ENCODE measurements around the gene TXNDC5.

Gene TXNDC5

DNA sequence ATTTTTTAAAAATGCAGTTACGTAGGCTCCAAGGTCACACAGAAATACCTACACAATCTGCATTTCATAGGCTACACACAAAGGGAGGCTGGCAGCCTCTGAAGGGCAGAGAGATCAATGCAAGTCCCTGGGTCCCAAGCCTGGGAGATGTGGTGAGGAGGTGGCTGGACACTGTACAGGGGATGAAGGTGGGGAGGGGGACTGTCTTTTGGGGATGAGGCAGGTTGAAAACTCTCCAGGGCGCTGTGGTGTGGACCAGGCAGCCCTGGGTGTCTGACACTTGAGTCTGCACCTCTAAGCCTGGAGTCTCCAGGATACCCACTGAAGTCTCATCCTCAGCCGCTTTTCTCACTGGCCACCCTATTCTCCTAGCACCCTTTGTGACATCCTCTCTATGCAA lies 24.5 kb downstream of the TXNDC5 start:
- H3K4me1 ChIP-seq (ENCODE audit: insufficient read depth, low read length), result no peaks in the 10 kb centered on the region
- H3K27me3 ChIP-seq (ENCODE audit: insufficient read depth, low read length), result no peaks in the 10 kb centered on the region
- no peak overlapping the region for H3K4me3 ChIP-seq (ENCODE audit: low read length)
- H2AFZ ChIP-seq (ENCODE audit: low read depth, low read length), result no peak overlapping the region
- H3K9me3 ChIP-seq (ENCODE audit: low read length), result no peaks in the 10 kb centered on the region
- H3K36me3 ChIP-seq (ENCODE audit: insufficient read depth, low read length), result peaks cover 80% of the 10 kb centered on the region

DNA sequence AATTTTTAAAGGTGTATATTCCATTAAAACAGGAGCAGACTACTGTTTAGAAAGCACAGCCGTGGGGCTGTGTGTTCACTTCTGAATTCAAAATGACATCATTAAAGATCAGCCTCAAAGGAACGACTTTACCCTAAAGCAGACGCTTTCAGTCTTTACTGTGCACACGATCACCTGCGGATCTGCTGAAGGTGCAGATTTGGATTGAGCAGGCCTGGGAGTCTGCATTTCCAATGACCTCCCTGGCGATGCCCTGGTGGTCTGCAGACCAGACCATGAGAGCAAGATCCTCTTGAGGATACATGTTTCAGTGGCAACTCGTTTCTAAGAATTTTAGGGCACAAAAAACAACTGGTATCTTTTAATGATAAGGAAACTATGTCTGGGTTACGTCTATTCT lies 27.2 kb downstream of the TXNDC5 start:
- H2AFZ ChIP-seq (ENCODE audit: low read depth, low read length), result no peak overlapping the region
- no peaks in the 10 kb centered on the region for H3K4me1 ChIP-seq (ENCODE audit: insufficient read depth, low read length)
- H3K36me3 ChIP-seq (ENCODE audit: insufficient read depth, low read length), result peaks cover 67% of the 10 kb centered on the region
- no peaks in the 10 kb centered on the region for H3K27me3 ChIP-seq (ENCODE audit: insufficient read depth, low read length)
- no peak overlapping the region for H3K4me3 ChIP-seq (ENCODE audit: low read length)
- H3K9me3 ChIP-seq (ENCODE audit: low read length), result no peaks in the 10 kb centered on the region

DNA sequence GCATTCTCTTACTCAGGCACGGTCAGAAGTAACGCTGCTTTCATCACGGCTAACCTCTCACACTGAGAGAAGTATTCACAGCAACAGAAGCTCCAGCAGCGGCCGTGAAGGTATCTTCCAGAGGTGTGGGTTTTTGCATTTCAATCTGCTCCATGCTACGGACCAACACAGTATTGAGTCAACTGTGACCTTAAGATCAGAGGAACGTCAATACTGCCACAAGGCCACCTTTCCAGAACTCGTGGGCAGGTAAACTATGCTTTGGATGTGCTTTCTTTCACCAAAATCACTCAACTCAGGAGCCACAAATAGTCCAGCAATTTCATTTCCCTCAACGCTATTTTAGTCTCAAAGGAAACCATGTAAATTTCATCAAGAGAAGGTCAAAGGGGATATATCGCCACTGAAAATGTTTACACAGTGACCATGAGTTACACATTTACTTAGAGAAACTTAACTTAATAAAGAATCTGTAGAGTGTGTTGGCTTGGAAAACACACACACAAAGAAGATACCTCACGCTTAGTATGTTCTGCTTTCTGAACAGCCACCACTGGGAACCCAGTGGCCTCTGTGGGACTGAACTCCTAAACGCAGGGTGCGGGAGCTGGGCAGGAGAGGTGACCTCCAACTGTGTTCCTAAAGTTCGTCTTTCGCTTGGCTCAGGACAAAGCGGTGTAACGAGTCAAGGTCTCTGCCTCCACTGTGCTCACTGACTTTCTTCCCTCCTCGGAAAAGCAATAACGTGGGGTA lies 27.9 kb downstream of the TXNDC5 start:
- H3K9me3 ChIP-seq (ENCODE audit: low read length), result no peaks in the 10 kb centered on the region
- no peak overlapping the region for H3K4me3 ChIP-seq (ENCODE audit: low read length)
- no peaks in the 10 kb centered on the region for H3K27me3 ChIP-seq (ENCODE audit: insufficient read depth, low read length)
- H3K4me1 ChIP-seq (ENCODE audit: insufficient read depth, low read length), result no peaks in the 10 kb centered on the region
- H3K36me3 ChIP-seq (ENCODE audit: insufficient read depth, low read length), result peaks cover 61% of the 10 kb centered on the region
- H2AFZ ChIP-seq (ENCODE audit: low read depth, low read length), result no peak overlapping the region

DNA sequence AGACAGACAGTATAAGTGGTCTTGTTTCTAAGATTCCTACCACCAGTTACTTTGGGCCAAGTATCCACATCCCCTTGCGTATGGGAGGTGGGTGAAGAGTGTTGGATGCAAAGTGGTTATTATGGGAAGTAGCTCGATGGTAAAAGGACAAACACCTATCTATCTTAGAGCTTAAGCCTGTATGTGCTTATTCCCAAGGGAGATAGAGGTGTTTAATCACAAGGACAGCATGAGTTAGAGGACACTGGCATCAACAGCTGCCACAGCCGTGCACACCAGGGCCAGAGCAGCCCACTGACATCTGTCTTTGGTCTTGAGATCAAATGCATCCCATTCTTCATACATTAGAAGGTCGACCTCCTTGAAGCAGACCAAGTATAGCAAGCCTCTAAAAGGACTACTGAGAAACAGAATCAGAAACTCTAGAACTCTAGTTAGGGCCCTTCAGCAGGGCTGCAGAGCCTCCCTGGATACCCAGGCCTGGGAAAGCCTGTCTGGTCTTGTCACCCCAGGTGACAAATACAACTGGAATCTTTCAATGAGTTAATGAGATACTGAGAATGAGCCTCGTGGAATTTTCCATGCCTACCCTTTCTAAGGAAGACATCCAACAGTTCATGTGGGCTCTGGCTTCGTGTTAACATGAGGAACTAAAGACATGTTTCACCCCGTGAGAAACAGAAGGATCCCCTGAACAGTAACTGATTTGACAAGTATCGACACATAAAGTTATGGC lies 28.7 kb downstream of the TXNDC5 start:
- H3K9me3 ChIP-seq (ENCODE audit: low read length), result no peaks in the 10 kb centered on the region
- no peaks in the 10 kb centered on the region for H3K27me3 ChIP-seq (ENCODE audit: insufficient read depth, low read length)
- H3K36me3 ChIP-seq (ENCODE audit: insufficient read depth, low read length), result peaks cover 61% of the 10 kb centered on the region
- no peak overlapping the region for H2AFZ ChIP-seq (ENCODE audit: low read depth, low read length)
- H3K4me3 ChIP-seq (ENCODE audit: low read length), result no peak overlapping the region
- H3K4me1 ChIP-seq (ENCODE audit: insufficient read depth, low read length), result no peaks in the 10 kb centered on the region

DNA sequence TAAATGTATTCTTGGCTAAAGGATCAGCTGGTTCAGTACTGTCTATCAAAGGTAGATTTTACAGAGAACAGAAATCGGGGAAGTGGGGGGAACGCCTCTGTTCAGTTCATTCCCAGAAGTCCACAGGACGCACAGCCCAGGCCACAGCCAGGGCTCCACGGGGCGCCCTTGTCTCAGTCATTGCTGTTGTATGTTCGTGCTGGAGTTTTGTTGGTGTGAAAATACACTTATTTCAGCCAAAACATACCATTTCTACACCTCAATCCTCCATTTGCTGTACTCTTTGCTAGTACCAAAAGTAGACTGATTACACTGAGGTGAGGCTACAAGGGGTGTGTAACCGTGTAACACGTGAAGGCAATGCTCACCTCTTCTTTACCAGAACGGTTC lies 29.9 kb downstream of the TXNDC5 start:
- no peaks in the 10 kb centered on the region for H3K4me1 ChIP-seq (ENCODE audit: insufficient read depth, low read length)
- H3K4me3 ChIP-seq (ENCODE audit: low read length), result no peak overlapping the region
- no peak overlapping the region for H2AFZ ChIP-seq (ENCODE audit: low read depth, low read length)
- no peaks in the 10 kb centered on the region for H3K27me3 ChIP-seq (ENCODE audit: insufficient read depth, low read length)
- no peaks in the 10 kb centered on the region for H3K9me3 ChIP-seq (ENCODE audit: low read length)
- peaks cover 49% of the 10 kb centered on the region for H3K36me3 ChIP-seq (ENCODE audit: insufficient read depth, low read length)

DNA sequence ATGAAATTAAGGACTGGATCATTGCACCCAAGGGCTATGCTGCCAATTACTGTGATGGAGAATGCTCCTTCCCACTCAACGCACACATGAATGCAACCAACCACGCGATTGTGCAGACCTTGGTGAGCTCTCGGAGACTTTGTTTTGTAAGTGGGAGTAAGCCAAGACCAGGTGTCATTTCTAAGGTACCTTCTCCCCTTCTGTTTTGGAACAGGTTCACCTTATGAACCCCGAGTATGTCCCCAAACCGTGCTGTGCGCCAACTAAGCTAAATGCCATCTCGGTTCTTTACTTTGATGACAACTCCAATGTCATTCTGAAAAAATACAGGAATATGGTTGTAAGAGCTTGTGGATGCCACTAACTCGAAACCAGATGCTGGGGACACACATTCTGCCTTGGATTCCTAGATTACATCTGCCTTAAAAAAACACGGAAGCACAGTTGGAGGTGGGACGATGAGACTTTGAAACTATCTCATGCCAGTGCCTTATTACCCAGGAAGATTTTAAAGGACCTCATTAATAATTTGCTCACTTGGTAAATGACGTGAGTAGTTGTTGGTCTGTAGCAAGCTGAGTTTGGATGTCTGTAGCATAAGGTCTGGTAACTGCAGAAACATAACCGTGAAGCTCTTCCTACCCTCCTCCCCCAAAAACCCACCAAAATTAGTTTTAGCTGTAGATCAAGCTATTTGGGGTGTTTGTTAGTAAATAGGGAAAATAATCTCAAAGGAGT lies 30.4 kb downstream of the TXNDC5 start:
- peaks cover 44% of the 10 kb centered on the region for H3K36me3 ChIP-seq (ENCODE audit: insufficient read depth, low read length)
- H3K27me3 ChIP-seq (ENCODE audit: insufficient read depth, low read length), result no peaks in the 10 kb centered on the region
- H3K4me1 ChIP-seq (ENCODE audit: insufficient read depth, low read length), result no peaks in the 10 kb centered on the region
- H3K4me3 ChIP-seq (ENCODE audit: low read length), result no peak overlapping the region
- no peak overlapping the region for H2AFZ ChIP-seq (ENCODE audit: low read depth, low read length)
- no peaks in the 10 kb centered on the region for H3K9me3 ChIP-seq (ENCODE audit: low read length)

DNA sequence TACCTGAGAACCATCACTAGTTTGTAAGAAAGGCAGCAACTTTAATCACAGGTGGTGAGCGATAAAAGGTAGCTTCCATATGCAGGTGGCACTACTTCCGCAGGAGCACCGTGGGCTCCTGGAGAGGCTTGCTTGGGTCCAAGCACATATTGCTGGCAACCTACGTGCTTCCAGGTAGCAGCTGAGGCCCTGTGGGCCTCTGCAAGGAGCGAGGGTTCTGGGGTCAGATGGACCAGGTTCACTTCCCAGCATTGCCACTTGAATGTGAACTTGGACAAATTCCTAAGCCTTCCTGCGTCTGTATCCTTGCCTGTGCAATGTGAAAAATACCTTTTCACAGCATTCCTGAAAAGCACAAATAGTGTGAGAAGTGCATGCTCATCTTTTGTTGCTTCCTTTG lies 31.0 kb downstream of the TXNDC5 start:
- H3K9me3 ChIP-seq (ENCODE audit: low read length), result no peaks in the 10 kb centered on the region
- no peaks in the 10 kb centered on the region for H3K4me1 ChIP-seq (ENCODE audit: insufficient read depth, low read length)
- peaks cover 39% of the 10 kb centered on the region for H3K36me3 ChIP-seq (ENCODE audit: insufficient read depth, low read length)
- H3K27me3 ChIP-seq (ENCODE audit: insufficient read depth, low read length), result no peaks in the 10 kb centered on the region
- H2AFZ ChIP-seq (ENCODE audit: low read depth, low read length), result no peak overlapping the region
- H3K4me3 ChIP-seq (ENCODE audit: low read length), result no peak overlapping the region

DNA sequence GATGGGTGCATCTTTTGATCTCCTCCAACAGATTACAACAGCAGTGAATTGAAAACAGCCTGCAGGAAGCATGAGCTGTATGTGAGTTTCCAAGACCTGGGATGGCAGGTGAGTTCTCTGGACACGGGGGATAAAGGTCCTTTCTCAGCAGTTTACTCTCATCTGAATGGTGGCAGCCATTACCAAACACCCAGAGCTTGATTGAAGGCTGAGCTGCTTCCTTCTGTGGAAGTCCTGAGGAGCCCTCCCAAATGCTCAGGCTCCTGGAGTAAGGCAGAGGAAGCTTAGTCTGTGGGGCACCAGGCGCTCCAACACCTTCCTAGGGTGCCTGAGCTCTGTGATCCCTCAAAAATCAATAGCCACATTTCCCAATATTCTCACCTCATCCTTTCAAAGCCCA lies 31.5 kb downstream of the TXNDC5 start:
- no peak overlapping the region for H2AFZ ChIP-seq (ENCODE audit: low read depth, low read length)
- no peaks in the 10 kb centered on the region for H3K27me3 ChIP-seq (ENCODE audit: insufficient read depth, low read length)

DNA sequence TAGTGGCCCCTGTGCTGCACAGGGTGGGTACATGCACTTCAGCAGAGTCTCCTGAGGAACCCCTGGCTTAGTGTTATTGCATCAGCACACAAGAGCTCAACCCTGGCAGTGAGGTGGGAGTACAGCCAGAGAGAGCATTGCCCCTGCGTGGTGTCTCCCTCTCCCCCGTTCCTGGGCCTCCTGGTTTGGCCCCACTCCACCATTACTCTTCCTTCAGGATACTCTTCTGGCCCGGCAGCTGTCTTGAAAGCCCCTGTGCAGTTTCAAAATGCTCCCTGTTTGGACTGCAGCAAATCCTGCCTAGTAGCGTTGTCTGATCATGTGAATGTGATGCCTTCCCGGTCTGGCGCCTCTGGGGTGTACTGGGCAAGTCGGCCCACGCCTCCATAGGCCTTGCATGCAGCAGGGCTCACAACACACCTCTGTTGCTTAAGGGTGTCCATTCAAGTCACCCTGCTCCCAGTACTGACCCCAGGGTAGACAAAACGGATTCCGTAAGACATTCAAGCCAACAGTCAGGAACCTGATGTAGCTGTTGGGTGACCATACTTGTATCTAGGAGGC lies 32.1 kb downstream of the TXNDC5 start:
- no peak overlapping the region for H3K4me3 ChIP-seq (ENCODE audit: low read length)
- no peaks in the 10 kb centered on the region for H3K4me1 ChIP-seq (ENCODE audit: insufficient read depth, low read length)
- H3K36me3 ChIP-seq (ENCODE audit: insufficient read depth, low read length), result peaks cover 28% of the 10 kb centered on the region
- no peaks in the 10 kb centered on the region for H3K9me3 ChIP-seq (ENCODE audit: low read length)
- no peak overlapping the region for H2AFZ ChIP-seq (ENCODE audit: low read depth, low read length)
- no peaks in the 10 kb centered on the region for H3K27me3 ChIP-seq (ENCODE audit: insufficient read depth, low read length)

More for the DNA sequence above, 31.5 kb downstream of the TXNDC5 start:
- Histone ChIP-seq H3K36me3 (ENCODE audit: insufficient read depth, low read length) (peaks cover 33% of the 10 kb centered on the region), H3K9me3 (ENCODE audit: low read length) (no peaks in the 10 kb centered on the region), H3K4me3 (ENCODE audit: low read length) (no peak overlapping the region), H3K4me1 (ENCODE audit: insufficient read depth, low read length) (no peaks in the 10 kb centered on the region)

DNA sequence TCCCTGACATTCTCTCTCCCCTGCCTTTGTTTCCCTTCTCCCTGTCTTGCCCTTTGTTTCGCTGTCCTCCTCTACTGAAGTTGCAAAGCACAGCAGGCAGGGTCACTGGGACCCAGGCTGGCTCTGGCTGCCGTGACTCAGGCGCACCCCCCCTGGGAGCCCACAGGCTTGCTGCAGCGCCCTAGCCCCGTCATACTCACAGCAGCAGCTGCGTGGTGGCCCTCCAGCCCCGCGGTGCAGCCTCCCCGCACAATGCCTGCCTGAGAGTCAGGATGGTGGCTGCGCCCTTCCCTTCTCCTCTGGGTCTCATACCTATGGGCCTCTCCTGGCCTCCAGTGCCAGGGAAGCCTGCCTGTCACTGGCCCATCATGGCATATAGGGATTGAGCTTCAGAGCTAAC lies 41.7 kb downstream of the TXNDC5 start:
- no peaks in the 10 kb centered on the region for H3K9me3 ChIP-seq (ENCODE audit: low read length)
- H3K27me3 ChIP-seq (ENCODE audit: insufficient read depth, low read length), result no peaks in the 10 kb centered on the region
- no peak overlapping the region for H2AFZ ChIP-seq (ENCODE audit: low read depth, low read length)
- H3K4me3 ChIP-seq (ENCODE audit: low read length), result no peak overlapping the region
- no peaks in the 10 kb centered on the region for H3K36me3 ChIP-seq (ENCODE audit: insufficient read depth, low read length)
- H3K4me1 ChIP-seq (ENCODE audit: insufficient read depth, low read length), result no peaks in the 10 kb centered on the region

DNA sequence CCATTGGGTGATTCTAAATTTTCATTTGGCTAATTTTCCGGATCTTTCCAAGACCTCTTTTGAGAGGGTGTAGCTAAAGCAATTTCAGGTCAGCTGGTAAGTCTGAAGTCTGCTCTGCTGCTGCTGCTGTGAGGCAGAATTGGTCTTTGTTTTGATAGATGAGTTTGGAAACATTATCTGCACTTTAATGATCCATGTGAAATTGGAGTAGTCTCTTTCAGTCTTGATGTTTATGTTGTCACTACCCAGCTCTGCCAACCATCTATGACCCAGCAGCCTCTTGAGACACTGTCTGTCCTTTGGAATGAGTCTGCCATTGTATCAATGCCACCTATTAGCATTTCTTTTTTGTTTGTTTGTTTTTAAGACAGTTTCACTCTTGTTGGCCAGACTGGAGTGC lies 44.1 kb downstream of the TXNDC5 start:
- Histone ChIP-seq H3K4me1 (ENCODE audit: insufficient read depth, low read length) (no peaks in the 10 kb centered on the region), H3K9me3 (ENCODE audit: low read length) (no peaks in the 10 kb centered on the region), H3K36me3 (ENCODE audit: insufficient read depth, low read length) (no peaks in the 10 kb centered on the region), H3K27me3 (ENCODE audit: insufficient read depth, low read length) (no peaks in the 10 kb centered on the region), H2AFZ (ENCODE audit: low read depth, low read length) (no peak overlapping the region), H3K4me3 (ENCODE audit: low read length) (no peak overlapping the region)

DNA sequence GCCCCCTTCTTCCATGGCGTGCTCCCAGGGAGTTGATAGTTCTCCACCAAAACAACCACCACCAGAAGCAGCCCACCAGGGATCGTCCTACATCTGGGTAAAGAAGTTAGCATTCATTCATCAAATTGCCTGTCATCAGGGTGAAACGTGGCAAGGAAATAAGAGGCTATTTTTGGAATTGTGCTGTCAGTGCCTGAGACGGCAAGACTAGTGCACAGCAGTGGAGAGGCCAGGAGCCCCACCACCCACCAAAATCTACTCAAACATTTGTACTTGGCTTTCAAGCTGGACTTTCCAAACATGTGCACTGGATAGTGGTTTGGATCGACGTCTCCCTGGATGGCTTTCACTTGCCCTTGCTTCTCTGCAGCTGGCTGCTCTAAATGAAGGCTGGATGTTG lies 44.8 kb downstream of the TXNDC5 start:
- no peak overlapping the region for H3K4me3 ChIP-seq (ENCODE audit: low read length)
- H3K36me3 ChIP-seq (ENCODE audit: insufficient read depth, low read length), result no peaks in the 10 kb centered on the region
- no peaks in the 10 kb centered on the region for H3K27me3 ChIP-seq (ENCODE audit: insufficient read depth, low read length)
- no peak overlapping the region for H2AFZ ChIP-seq (ENCODE audit: low read depth, low read length)
- H3K4me1 ChIP-seq (ENCODE audit: insufficient read depth, low read length), result no peaks in the 10 kb centered on the region
- no peaks in the 10 kb centered on the region for H3K9me3 ChIP-seq (ENCODE audit: low read length)

DNA sequence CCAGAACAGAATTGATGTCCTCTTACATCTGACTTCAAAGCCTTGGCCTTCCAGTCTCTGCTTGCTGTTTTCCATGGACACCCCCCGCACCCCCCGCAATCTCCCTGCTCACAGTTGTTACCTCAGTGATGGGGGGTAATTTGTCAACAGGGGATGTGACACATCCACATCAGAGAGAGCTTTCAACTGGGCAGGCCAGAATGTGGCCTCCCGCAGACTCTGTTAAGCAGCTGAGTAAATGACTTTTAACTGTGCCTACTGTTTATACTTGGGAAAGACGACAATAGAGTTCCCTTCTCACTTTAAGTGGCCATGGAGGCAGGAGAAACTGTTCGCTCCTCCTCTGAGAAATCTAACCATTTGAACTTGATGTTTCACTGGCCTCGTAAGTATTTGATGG lies 51.0 kb downstream of the TXNDC5 start:
- Histone ChIP-seq H3K36me3 (ENCODE audit: insufficient read depth, low read length) (no peaks in the 10 kb centered on the region), H3K4me3 (ENCODE audit: low read length) (no peak overlapping the region), H3K4me1 (ENCODE audit: insufficient read depth, low read length) (no peaks in the 10 kb centered on the region), H2AFZ (ENCODE audit: low read depth, low read length) (no peak overlapping the region), H3K9me3 (ENCODE audit: low read length) (no peaks in the 10 kb centered on the region), H3K27me3 (ENCODE audit: insufficient read depth, low read length) (no peaks in the 10 kb centered on the region)

Measured in neuron (in vitro differentiated cells).